Ovary (tissue), 3 donors: ENCODE measurements around the gene BAZ2B.

Experiments used
- POLR2A ChIP-seq: fragments of 450-650 bp; IDR thresholded peaks from one replicate; pipeline ENCODE4 v1.6.1; 2017; ENCODE audit warnings: antibody characterized with exemption, mild to moderate bottlenecking, moderate library complexity
- TF ChIP-seq, protein P1 (sequence below), 3 donors: fragments of 450-650 bp in 2 of 3; fragments of 200-600 bp in 1 of 3; IDR thresholded peaks; one replicate each; pipeline versions ENCODE4 v1.5.1 to v1.8.0; 2016 to 2022; ENCODE audit warnings: antibody characterized with exemption in 3 of 3, mild to moderate bottlenecking in 1 of 3
- donor health status: DM: no; HTN: no; CAD: no.

DNA sequence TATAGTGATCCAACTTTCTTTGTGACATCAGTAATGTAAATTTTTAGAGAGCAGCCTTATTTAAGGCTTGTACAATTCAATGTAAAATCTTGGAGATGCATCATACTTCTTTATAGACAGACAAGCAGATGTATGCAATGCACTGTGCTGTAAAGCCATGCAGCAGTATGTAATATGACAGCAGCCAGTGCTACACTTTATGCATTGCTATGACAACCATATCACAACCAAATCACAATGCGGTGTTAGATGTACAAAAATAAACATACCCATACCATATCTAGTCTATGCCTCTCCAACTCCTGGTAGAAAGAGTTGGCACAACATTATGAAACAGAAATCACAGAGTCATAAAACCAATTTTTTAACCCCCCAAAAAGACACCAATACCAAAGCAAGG is 219.5 kb downstream of the BAZ2B start:
- TF ChIP-seq, protein P1, sequence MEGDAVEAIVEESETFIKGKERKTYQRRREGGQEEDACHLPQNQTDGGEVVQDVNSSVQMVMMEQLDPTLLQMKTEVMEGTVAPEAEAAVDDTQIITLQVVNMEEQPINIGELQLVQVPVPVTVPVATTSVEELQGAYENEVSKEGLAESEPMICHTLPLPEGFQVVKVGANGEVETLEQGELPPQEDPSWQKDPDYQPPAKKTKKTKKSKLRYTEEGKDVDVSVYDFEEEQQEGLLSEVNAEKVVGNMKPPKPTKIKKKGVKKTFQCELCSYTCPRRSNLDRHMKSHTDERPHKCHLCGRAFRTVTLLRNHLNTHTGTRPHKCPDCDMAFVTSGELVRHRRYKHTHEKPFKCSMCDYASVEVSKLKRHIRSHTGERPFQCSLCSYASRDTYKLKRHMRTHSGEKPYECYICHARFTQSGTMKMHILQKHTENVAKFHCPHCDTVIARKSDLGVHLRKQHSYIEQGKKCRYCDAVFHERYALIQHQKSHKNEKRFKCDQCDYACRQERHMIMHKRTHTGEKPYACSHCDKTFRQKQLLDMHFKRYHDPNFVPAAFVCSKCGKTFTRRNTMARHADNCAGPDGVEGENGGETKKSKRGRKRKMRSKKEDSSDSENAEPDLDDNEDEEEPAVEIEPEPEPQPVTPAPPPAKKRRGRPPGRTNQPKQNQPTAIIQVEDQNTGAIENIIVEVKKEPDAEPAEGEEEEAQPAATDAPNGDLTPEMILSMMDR (IDR thresholded peaks at IDR 0.05) = no peak
- no peak for TF ChIP-seq POLR2A
